H1 (cell line): Measurements from ENCODE around the gene CREB3L1. TPM values are rescaled to one million over a fixed set of nuclear protein-coding genes. Genes with fewer than 3 reads are reported as not detected.

Source experiments
- CTCF ChIA-PET: fragments of 300-600 bp; sonication (Branson Sonifier 250); formaldehyde crosslinking; loops from one replicate; lab custom pipeline; 2021; ENCODE audit not compliant: partially characterized antibody; lab: Charles Lee
- POLR2A ChIA-PET: fragments of 300-600 bp; sonication (Branson Sonifier 250); formaldehyde crosslinking; loops from one replicate; lab custom pipeline; 2021; ENCODE audit warnings: inconsistent platforms; ENCODE audit not compliant: partially characterized antibody; lab: Charles Lee
- DNase-seq, 2 experiments: peaks; one replicate each; pipeline versions ENCODE4 v3.0.0 to v3.0.0-alpha.2; 2010 to 2022; ENCODE audit warnings: low spot score in 2 of 2, low read depth in 1 of 2, mixed read lengths in 1 of 2
- FAIRE-seq: peaks from 2 replicates; lab custom pipeline; 2011; peaks lifted over from hg19 to GRCh38; lab: Jason Lieb, UNC
- H2AFZ ChIP-seq: 2 replicates; pipeline ENCODE4 v1.8.1; 2012; ENCODE audit warnings: low read length, inconsistent platforms
- H2AK5ac ChIP-seq: 2 replicates; pipeline ENCODE4 v1.6.1; 2013; ENCODE audit warnings: low read depth, low read length
- H2BK120ac ChIP-seq: replicated peaks from 2 replicates; pipeline ENCODE3; 2013; ENCODE audit warnings: low read depth, low read length, inconsistent platforms
- H2BK12ac ChIP-seq: 2 replicates; pipeline ENCODE4 v1.6.1; 2013; ENCODE audit warnings: low read depth, low read length
- H2BK15ac ChIP-seq: 2 replicates; pipeline ENCODE4 v1.6.1; 2013; ENCODE audit warnings: low read length
- H2BK20ac ChIP-seq: 2 replicates; pipeline ENCODE4 v1.6.1; 2013; ENCODE audit warnings: low read length
- H2BK5ac ChIP-seq: 2 replicates; pipeline ENCODE4 v1.6.1; 2013; ENCODE audit warnings: low read depth, low read length
- H3K14ac ChIP-seq: 2 replicates; pipeline ENCODE4 v1.6.1; 2013; ENCODE audit warnings: inconsistent platforms; ENCODE audit not compliant: insufficient read length
- H3K18ac ChIP-seq: 2 replicates; pipeline ENCODE4 v1.6.1; 2013; ENCODE audit warnings: low read length; ENCODE audit errors: extremely low read depth
- H3K23ac ChIP-seq: 2 replicates; pipeline ENCODE4 v1.6.1; 2013; ENCODE audit warnings: inconsistent platforms; ENCODE audit not compliant: insufficient read length
- H3K23me2 ChIP-seq: 2 replicates; pipeline ENCODE4 v1.6.1; 2013; ENCODE audit warnings: low read depth, low read length
- H3K27ac ChIP-seq: 2 replicates; pipeline ENCODE4 v1.6.1; 2011; ENCODE audit warnings: low read depth, low read length, inconsistent platforms
- H3K27me3 ChIP-seq, 4 experiments: replicated peaks in 1 of 4; 1 replicate in 1 of 4; 2 replicates in 3 of 4; pipeline versions ENCODE4 v1.6.1 to v1.8.1; 2011 to 2013; ENCODE audit warnings: low read length in 3 of 4, mild to moderate bottlenecking in 3 of 4, inconsistent platforms in 2 of 4, mixed read lengths in 2 of 4, moderate library complexity in 1 of 4; ENCODE audit not compliant: control insufficient read depth in 3 of 4, insufficient read depth in 3 of 4; ENCODE audit errors: extremely low read depth in 1 of 4
- H3K36me3 ChIP-seq, 4 experiments: 2 replicates each; pipeline versions ENCODE4 v1.6.1 to v1.8.1; 2011 to 2013; ENCODE audit warnings: mild to moderate bottlenecking in 4 of 4, low read length in 3 of 4, moderate library complexity in 2 of 4, control low read depth in 1 of 4, inconsistent platforms in 1 of 4; ENCODE audit not compliant: insufficient read depth in 4 of 4, control insufficient read depth in 2 of 4
- H3K4ac ChIP-seq: replicated peaks from 2 replicates; pipeline ENCODE3; 2013; ENCODE audit warnings: low read length, low read depth, mixed read lengths, inconsistent platforms; ENCODE audit not compliant: insufficient read length
- H3K4me1 ChIP-seq, 4 experiments: replicated peaks in 1 of 4; 1 replicate in 1 of 4; 2 replicates in 3 of 4; pipeline versions ENCODE4 v1.6.1 to v1.8.1; 2011 to 2013; ENCODE audit warnings: low read length in 3 of 4, inconsistent platforms in 2 of 4, mixed read lengths in 1 of 4; ENCODE audit not compliant: insufficient read depth in 4 of 4, control insufficient read depth in 3 of 4
- H3K4me2 ChIP-seq, 2 experiments: 2 replicates each; pipeline versions ENCODE4 v1.6.1 to v1.8.1; 2011 to 2013; ENCODE audit warnings: low read depth in 2 of 2, low read length in 2 of 2, control low read depth in 1 of 2, inconsistent platforms in 1 of 2, mild to moderate bottlenecking in 1 of 2; ENCODE audit not compliant: insufficient read depth in 1 of 2
- H3K4me3 ChIP-seq, 4 experiments: fragments of 200-600, 300-600 bp in 1 of 4; sonication (generic), shearing (Covaris generic), sonication (Bioruptor Twin) in 1 of 4; 2 replicates each; pipeline versions ENCODE4 v1.5.1 to v1.8.1; 2011 to 2016; ENCODE audit warnings: low read length in 4 of 4, low read depth in 3 of 4, control low read depth in 2 of 4, inconsistent platforms in 2 of 4, mild to moderate bottlenecking in 2 of 4, mixed read lengths in 1 of 4, moderate library complexity in 1 of 4; ENCODE audit not compliant: insufficient read depth in 2 of 4; ENCODE audit errors: extremely low read depth in 1 of 4
- H3K56ac ChIP-seq: replicated peaks from 2 replicates; pipeline ENCODE3; 2013; ENCODE audit warnings: low read depth, mild to moderate bottlenecking, mixed read lengths, low read length, inconsistent platforms; ENCODE audit not compliant: insufficient read length
- H3K79me1 ChIP-seq: 2 replicates; pipeline ENCODE4 v1.6.1; 2013; ENCODE audit warnings: low read depth, low read length, control low read depth
- H3K79me2 ChIP-seq, 2 experiments: 2 replicates each; pipeline versions ENCODE4 v1.6.1 to v1.8.1; 2012 to 2013; ENCODE audit warnings: low read length in 2 of 2, mild to moderate bottlenecking in 2 of 2, inconsistent platforms in 1 of 2; ENCODE audit not compliant: insufficient read depth in 2 of 2, control insufficient read depth in 1 of 2
- H3K9ac ChIP-seq, 4 experiments: replicated peaks in 1 of 4; 1 replicate in 1 of 4; 2 replicates in 3 of 4; pipeline versions ENCODE4 v1.6.1 to v1.8.1; 2011 to 2013; ENCODE audit warnings: low read depth in 3 of 4, low read length in 3 of 4, control low read depth in 2 of 4, mild to moderate bottlenecking in 2 of 4, moderate library complexity in 2 of 4, inconsistent platforms in 1 of 4; ENCODE audit errors: extremely low read depth in 1 of 4
- H3K9me3 ChIP-seq, 2 experiments: 2 replicates each; pipeline versions ENCODE4 v1.6.1 to v1.8.1; 2012 to 2013; ENCODE audit warnings: mild to moderate bottlenecking in 2 of 2, moderate library complexity in 2 of 2, control low read depth in 1 of 2, inconsistent platforms in 1 of 2, low read depth in 1 of 2, low read length in 1 of 2, mixed read lengths in 1 of 2; ENCODE audit not compliant: insufficient read depth in 2 of 2
- H4K20me1 ChIP-seq, 2 experiments: replicated peaks in 1 of 2; 2 replicates each; pipeline versions ENCODE3 to v1.8.1; 2011 to 2013; ENCODE audit warnings: inconsistent platforms in 2 of 2, low read length in 2 of 2, mild to moderate bottlenecking in 1 of 2; ENCODE audit not compliant: insufficient read depth in 2 of 2, control insufficient read depth in 1 of 2
- H4K5ac ChIP-seq: 2 replicates; pipeline ENCODE4 v1.6.1; 2013; ENCODE audit warnings: low read length, low read depth, mixed read lengths, inconsistent platforms; ENCODE audit not compliant: insufficient read length
- H4K8ac ChIP-seq: 2 replicates; pipeline ENCODE4 v1.8.0; 2013; ENCODE audit warnings: mild to moderate bottlenecking, moderate library complexity, low read length, inconsistent platforms; ENCODE audit not compliant: insufficient read depth; ENCODE audit errors: extremely low read depth
- H4K91ac ChIP-seq: replicated peaks from 2 replicates; pipeline ENCODE3; 2013; ENCODE audit warnings: low read length, mixed read lengths, inconsistent platforms; ENCODE audit not compliant: insufficient read length
- ASH2L ChIP-seq: fragments of 200-600, 300-600 bp; sonication (generic); IDR thresholded peaks from one replicate; pipeline ENCODE4 v1.7.1; 2017; ENCODE audit warnings: low read length
- EP300 ChIP-seq, 2 experiments: IDR thresholded peaks; 1 replicate in 1 of 2; 2 replicates in 1 of 2; pipeline ENCODE4 v1.6.1; 2011 to 2012; ENCODE audit warnings: low read depth in 2 of 2, low read length in 2 of 2, mild to moderate bottlenecking in 2 of 2, borderline replicate concordance in 1 of 2, inconsistent platforms in 1 of 2, moderate library complexity in 1 of 2
- FOSL1 ChIP-seq: IDR thresholded peaks from 2 replicates; pipeline ENCODE4 v1.6.1; 2011; ENCODE audit warnings: mild to moderate bottlenecking, low read depth, low read length, moderate library complexity; ENCODE audit not compliant: insufficient read depth
- HDAC6 ChIP-seq: IDR thresholded peaks from one replicate; pipeline ENCODE4 v1.7.1; 2012; ENCODE audit warnings: low read depth, mild to moderate bottlenecking, inconsistent platforms, low read length, moderate library complexity
- POU5F1 ChIP-seq: IDR thresholded peaks from 2 replicates; pipeline ENCODE4 v1.6.1; 2011; ENCODE audit warnings: low read depth, mild to moderate bottlenecking, low read length, moderate library complexity
- SIRT6 ChIP-seq: IDR thresholded peaks from one replicate; pipeline ENCODE4 v1.7.1; 2012; ENCODE audit warnings: low read length, inconsistent platforms
- SP4 ChIP-seq: IDR thresholded peaks from 2 replicates; pipeline ENCODE4 v1.6.1; 2012; ENCODE audit warnings: low read length, inconsistent platforms
- SRF ChIP-seq: IDR thresholded peaks from 2 replicates; pipeline ENCODE4 v1.6.1; 2011; ENCODE audit warnings: mild to moderate bottlenecking, low read depth, low read length, moderate library complexity
- TBP ChIP-seq: IDR thresholded peaks from 2 replicates; pipeline ENCODE4 v1.6.1; 2011; ENCODE audit warnings: low read depth, low read length, improper control_type of control experiment
- YY1 ChIP-seq: IDR thresholded peaks from 2 replicates; pipeline ENCODE4 v1.6.1; 2011; ENCODE audit warnings: low read depth, mild to moderate bottlenecking, low read length
- WGBS, 2 experiments: shearing (Covaris generic) in 1 of 2; methylation state at CpG; one replicate each; pipeline versions ENCODE4 v1.1.6 to v1.1.7; 2013 to 2015; ENCODE audit warnings: low lambda C conversion rate in 2 of 2, mixed read lengths in 2 of 2, inconsistent platforms in 1 of 2, low coverage in 1 of 2, missing lambda C conversion rate in 1 of 2; ENCODE audit not compliant: insufficient replicate concordance in 2 of 2, insufficient coverage in 1 of 2, insufficient read length in 1 of 2; ENCODE audit errors: extremely low coverage in 1 of 2, missing lambda C conversion rate in 1 of 2; 5-methylcytosine and 5-hydroxymethylcytosine counted together
- polyA plus RNA-seq, 7 experiments: library from polyadenylated mRNA; depleted of rRNA in 3 of 7; stranded (reverse) in 5 of 7; unstranded in 2 of 7; fragments of >200 nt in 5 of 7; fragments of 200-250 nt in 2 of 7; gene quantifications; 1 replicate in 5 of 7; 2 replicates in 1 of 7; 4 replicates in 1 of 7; pipeline versions ENCODE4 v1.2.1 to v1.2.3, GENCODE V29; 2011 to 2013; ENCODE audit warnings: missing spikeins in 2 of 7, mixed read lengths in 2 of 7
- total RNA-seq: library from RNA; stranded (reverse); fragmentation: NEBNext Ultra II Directional; extraction: Animal tissue kit (Norgen Biotek cat#: 25700); gene quantifications from 2 replicates; pipeline ENCODE4 v1.2.1, GENCODE V29; 2021

CREB3L1 gene
- total and polyA plus RNA-seq, 2 of the 8 experiments (the other 6 are each of a cell fraction or from before 2014, with no cell fraction given): 4.1 to 12.7 TPM

DNA sequence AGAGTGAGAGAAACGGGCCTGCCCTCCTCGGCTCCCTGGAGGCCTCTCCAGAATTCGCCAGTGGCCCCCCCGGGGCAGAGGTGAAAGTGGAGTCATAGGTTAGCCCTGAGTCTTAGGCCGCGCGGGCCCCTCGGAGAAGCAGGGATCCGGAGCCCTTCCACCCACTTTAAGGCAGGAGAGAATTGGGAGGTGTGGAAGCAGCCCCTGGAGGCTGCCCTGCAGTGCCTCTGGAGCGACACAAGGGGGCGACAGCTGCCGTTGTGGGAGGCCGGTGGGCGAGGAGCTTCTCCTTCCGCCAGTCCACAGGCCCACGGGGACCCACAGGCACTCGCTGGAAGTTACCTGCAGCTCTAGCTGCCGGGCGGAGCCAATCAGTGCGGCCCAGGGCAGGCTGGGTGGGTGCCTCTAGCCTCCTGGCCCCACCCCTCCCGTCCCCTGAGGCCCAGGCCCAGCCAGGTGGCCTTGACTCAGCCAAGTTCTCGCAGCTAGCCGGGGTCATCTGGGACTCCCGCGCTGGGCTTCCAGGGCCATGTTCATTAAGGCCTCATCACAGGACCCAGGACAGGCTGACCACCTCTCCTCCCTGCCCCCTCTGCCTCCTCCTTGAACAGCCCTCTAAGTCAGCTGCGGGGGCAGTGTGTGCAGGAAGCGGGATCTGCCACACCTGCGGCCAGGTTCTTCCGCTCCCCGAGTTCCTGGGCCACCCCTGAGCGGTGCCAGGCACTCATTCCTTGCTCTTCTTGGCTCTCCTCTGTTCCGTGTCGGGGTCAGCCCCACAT, 74.8 kb downstream of the CREB3L1 start:
- H3K9me3 ChIP-seq: no peaks in the 10 kb centered on the region
- no peak overlapping the region for H4K8ac ChIP-seq
- no peak overlapping the region for H3K23ac ChIP-seq
- H3K18ac ChIP-seq: peak overlapping the region; percentile 51; the same call in 1 of the 2 replicates
- H2BK120ac ChIP-seq: no peak overlapping the region
- no peaks in the 10 kb centered on the region for H3K27me3 ChIP-seq
- H2BK5ac ChIP-seq: peak overlapping the region; percentile 48
- CTCF ChIA-PET: interaction anchor here (0.5 to 44.5 kb wide), 35 partner anchors 8 to 471 kb away, joined by 3 to 1004 read pairs (median 4); partner anchors contain the start of genes DGKZ and MDK
- peaks cover 0 to 83% of the 10 kb centered on the region in 2 experiments; a peak in 3 of 4 replicates for H3K79me2 ChIP-seq
- no peak overlapping the region for H2BK12ac ChIP-seq
- H3K4ac ChIP-seq: no peak overlapping the region
- H3K14ac ChIP-seq: no peak overlapping the region
- H3K4me3 ChIP-seq: no peak overlapping the region
- H3K9ac ChIP-seq: no peak overlapping the region
- H4K91ac ChIP-seq: no peak overlapping the region
- FAIRE-seq (no peak), DNase-seq (peak in 1 of 2 experiments; percentile 92)
- H2BK20ac ChIP-seq: no peak overlapping the region
- peak overlapping the region in 1 of 2 experiments; percentile 18; a peak in 1 of 4 replicates for H3K4me2 ChIP-seq
- peak overlapping the region; percentile 65; the same call in 1 of the 2 replicates for H2BK15ac ChIP-seq
- H3K79me1 ChIP-seq: peaks cover 28% of the 10 kb centered on the region
- no peak overlapping the region for H2AFZ ChIP-seq
- H2AK5ac ChIP-seq: no peak overlapping the region
- peaks cover 15 to 39% of the 10 kb centered on the region in 2 experiments for H4K20me1 ChIP-seq
- 59% methylated on average over 29 of the region's 33 CpGs; no CpG with 5 or more reads in 1 of the 2 experiments for WGBS, 2 experiments
- H4K5ac ChIP-seq: no peak overlapping the region
- POLR2A ChIA-PET: interaction anchor here (0.8 to 8.1 kb wide), 13 partner anchors 8 to 242 kb away, joined by 3 to 69 read pairs (median 4); partner anchors contain the start of gene AMBRA1
- H3K4me1 ChIP-seq: peaks cover 7 to 38% (median 29%) of the 10 kb centered on the region in 4 experiments
- H3K56ac ChIP-seq: no peak overlapping the region
- peaks cover 6% of the 10 kb centered on the region for H3K23me2 ChIP-seq
- no peaks in the 10 kb centered on the region for H3K36me3 ChIP-seq
- H3K27ac ChIP-seq: peak overlapping the region; percentile 29; the same call in 1 of the 2 replicates
- TF ChIP-seq YY1 (0 out of 2 replicates have a peak, but pooled peaks have one; percentile 42), POU5F1 (no peak), FOSL1 (no peak), ASH2L (no peak), HDAC6 (no peak), SP4 (no peak), SRF (no peak), EP300 (IDR thresholded peaks at IDR 0.05; ENCODE audit: borderline replicate concordance in 1 of 2, low read depth in 2 of 2, low read length in 2 of 2) (no peak; a peak in 1 of 3 replicates), TBP (no peak; the same call in 1 of the 2 replicates), SIRT6 (no peak)
